K562 (cell line): ENCODE measurements around the gene NDUFB10. TPM values are rescaled to one million over a fixed set of nuclear protein-coding genes. Genes with fewer than 3 reads are reported as not detected.

Experiments
- CBX3 ChIP-seq, 2 experiments: IDR thresholded peaks; 1 replicate in 1 of 2; 2 replicates in 1 of 2; pipeline ENCODE4 v1.6.1; 2012; ENCODE audit warnings: inconsistent platforms in 2 of 2, low read length in 2 of 2, borderline replicate concordance in 1 of 2, control low read depth in 1 of 2
- DEAF1 ChIP-seq: fragments of 450-650 bp; formaldehyde crosslinking; IDR thresholded peaks from 2 replicates; pipeline ENCODE4 v1.4.0; 2020; ENCODE audit warnings: mild to moderate bottlenecking, moderate library complexity
- ETV6 ChIP-seq, 3 experiments: fragments of 150-350 bp in 1 of 3; sonication (generic) in 1 of 3; formaldehyde crosslinking in 1 of 3; IDR thresholded peaks; 2 replicates each; pipeline versions ENCODE4 v1.6.1 to v1.8.0; 2014 to 2022; ENCODE audit warnings: borderline replicate concordance in 2 of 3, low read depth in 2 of 3, antibody characterized with exemption in 1 of 3, low read length in 1 of 3, mild to moderate bottlenecking in 1 of 3, missing genetic modification reagents in 1 of 3
- FOXK2 ChIP-seq, 2 experiments: fragments of 450-650 bp; IDR thresholded peaks in 1 of 2; conservative IDR thresholded peaks in 1 of 2; 2 replicates each; pipeline ENCODE4 v1.6.1; 2016; ENCODE audit warnings: low read depth in 2 of 2, mild to moderate bottlenecking in 1 of 2
- GMEB1 ChIP-seq: fragments of 250-450 bp; sonication (Bioruptor Pico); IDR thresholded peaks from 2 replicates; pipeline ENCODE4 v1.4.0; 2020; ENCODE audit warnings: mild to moderate bottlenecking
- KDM4B ChIP-seq, 2 experiments: fragments of 450-650 bp in 1 of 2; sonication (generic) in 1 of 2; IDR thresholded peaks; 2 replicates each; pipeline ENCODE4 v1.6.1; 2016 to 2017; ENCODE audit warnings: borderline replicate concordance in 2 of 2, antibody characterized with exemption in 1 of 2, low read depth in 1 of 2, mild to moderate bottlenecking in 1 of 2
- MED1 ChIP-seq: sonication (generic); formaldehyde crosslinking; IDR thresholded peaks from 2 replicates; pipeline ENCODE4 v1.8.1; 2023; ENCODE audit warnings: missing genetic modification reagents, borderline replicate concordance
- MYBL2 ChIP-seq, 2 experiments: fragments of 450-650 bp in 1 of 2; sonication (generic) in 1 of 2; formaldehyde crosslinking in 1 of 2; IDR thresholded peaks; 2 replicates each; pipeline versions ENCODE4 v1.6.1 to v1.8.1; 2017 to 2022; ENCODE audit warnings: borderline replicate concordance in 1 of 2, inconsistent platforms in 1 of 2, low read depth in 1 of 2, mild to moderate bottlenecking in 1 of 2, missing genetic modification reagents in 1 of 2, moderate library complexity in 1 of 2
- MYC ChIP-seq, 2 experiments: fragments of 250-450 bp in 1 of 2; sonication (Bioruptor Pico) in 1 of 2; IDR thresholded peaks; 2 replicates each; pipeline versions ENCODE4 v1.5.1 to v1.6.1; 2012 to 2021; ENCODE audit warnings: low read depth in 2 of 2, borderline replicate concordance in 1 of 2, improper control_type of control experiment in 1 of 2, low read length in 1 of 2, mild to moderate bottlenecking in 1 of 2, moderate library complexity in 1 of 2
- NR2C1 ChIP-seq, 2 experiments: fragments of 450-650 bp; IDR thresholded peaks; 2 replicates each; pipeline ENCODE4 v1.6.1; 2017; ENCODE audit warnings: mild to moderate bottlenecking in 2 of 2, antibody characterized with exemption in 1 of 2, inconsistent platforms in 1 of 2, missing compliant biosample characterization in 1 of 2, missing genetic modification characterization in 1 of 2
- SMAD2 ChIP-seq: fragments of 150-350 bp; IDR thresholded peaks from 2 replicates; pipeline ENCODE4 v1.6.1; 2014; ENCODE audit warnings: low read depth, mild to moderate bottlenecking, low read length
- TEAD1 ChIP-seq, 2 experiments: fragments of 450-650 bp in 1 of 2; sonication (generic) in 1 of 2; formaldehyde crosslinking; IDR thresholded peaks; 2 replicates each; pipeline versions ENCODE4 v1.4.0 to v1.8.0; 2020 to 2022; ENCODE audit warnings: mild to moderate bottlenecking in 2 of 2, missing genetic modification reagents in 1 of 2
- ZBTB8A ChIP-seq: fragments of 450-650 bp; IDR thresholded peaks from 2 replicates; pipeline ENCODE4 v1.6.1; 2018; ENCODE audit warnings: mild to moderate bottlenecking, moderate library complexity; ENCODE audit not compliant: partially characterized antibody
- ZNF143 ChIP-seq: sonication (generic); formaldehyde crosslinking; IDR thresholded peaks from 2 replicates; pipeline ENCODE4 v1.9.0; 2022; ENCODE audit warnings: mild to moderate bottlenecking, missing genetic modification reagents
- ZNF311 ChIP-seq: fragments of 250-450 bp; sonication (Bioruptor Pico); IDR thresholded peaks from 2 replicates; pipeline ENCODE4 v1.4.0; 2020; ENCODE audit warnings: mild to moderate bottlenecking, moderate library complexity
- ZNF408 ChIP-seq: fragments of 250-450 bp; sonication (Bioruptor Pico); IDR thresholded peaks from 2 replicates; pipeline ENCODE4 v1.4.0; 2020; ENCODE audit warnings: low read depth, mild to moderate bottlenecking, moderate library complexity
- ZNF518B ChIP-seq: fragments of 250-450 bp; sonication (Bioruptor Pico); IDR thresholded peaks from 2 replicates; pipeline ENCODE4 v1.5.0; 2021; ENCODE audit warnings: mild to moderate bottlenecking, moderate library complexity
- polyA plus RNA-seq, 8 experiments: library from polyadenylated mRNA; depleted of rRNA in 4 of 8; stranded (reverse) in 5 of 8; unstranded in 3 of 8; fragments of >200 nt; fragmentation: Nextera tagmentation in 2 of 8; fragmentation: Illumina TruSeq in 1 of 8; extraction: Ambion mirVana in 2 of 8; extraction: Trizol in 1 of 8; gene quantifications; 2 replicates each; pipeline versions ENCODE4 v1.2.1 to v1.2.3, GENCODE V29; 2011 to 2014; ENCODE audit warnings: inconsistent platforms in 1 of 8, missing spikeins in 1 of 8
- total RNA-seq, 7 experiments: library from RNA; depleted of rRNA in 6 of 7; stranded (reverse); fragments of >200 nt in 6 of 7; fragmentation: Illumina TruSeq in 2 of 7; extraction: Trizol in 2 of 7; gene quantifications; 2 replicates each; pipeline versions ENCODE4 v1.2.1 to v1.2.3, GENCODE V29; 2011 to 2021; ENCODE audit warnings: low replicate concordance in 1 of 7

Gene NDUFB10
- total and polyA plus RNA-seq, 9 of the 15 experiments (the other 6 are each of a cell fraction or from before 2014, with no cell fraction given), result 69.3 to 527 (median 161) TPM

GRCh38 chr16:1942810-1943726, 16.3 kb upstream of the NDUFB10 start, which contains the start of gene MSRB1 (continued):
- TF ChIP-seq CBX3 (IDR thresholded peaks at IDR 0.05; ENCODE audit: borderline replicate concordance in 1 of 2, low read length in 2 of 2) (no peak), GMEB1 (CRISPR knock-in tag) (no peak), SMAD2 (no peak), DEAF1 (CRISPR knock-in tag) (no peak), ZNF408 (no peak), ETV6 (IDR thresholded peaks at IDR 0.05; ENCODE audit: borderline replicate concordance in 1 of 2, low read depth in 2 of 2, low read length in 1 of 2) (no peak), ETV6 (CRISPR knock-in tag; IDR thresholded peaks at IDR 0.05; ENCODE audit: borderline replicate concordance) (no peak), ZBTB8A (no peak), NR2C1 (IDR thresholded peaks at IDR 0.05) (no peak), NR2C1 (tag; IDR thresholded peaks at IDR 0.05) (no peak), ZNF143 (CRISPR knock-in tag) (no peak), FOXK2 (conservative IDR thresholded peaks at IDR 0.05 in 1 of 2, IDR thresholded peaks at IDR 0.05 in 1 of 2; ENCODE audit: low read depth in 2 of 2) (no peak), ZNF311 (CRISPR knock-in tag) (no peak), MYBL2 (IDR thresholded peaks at IDR 0.05; ENCODE audit: low read depth) (no peak), MYBL2 (CRISPR knock-in tag; IDR thresholded peaks at IDR 0.05; ENCODE audit: borderline replicate concordance) (no peak), ZNF518B (CRISPR knock-in tag) (no peak), MED1 (no peak), KDM4B (IDR thresholded peaks at IDR 0.05; ENCODE audit: borderline replicate concordance in 2 of 2, low read depth in 1 of 2) (no peak), TEAD1 (CRISPR knock-in tag; IDR thresholded peaks at IDR 0.05) (no peak), MYC (IDR thresholded peaks at IDR 0.05; ENCODE audit: low read depth, low read length) (no peak), MYC (CRISPR knock-in tag; IDR thresholded peaks at IDR 0.05; ENCODE audit: borderline replicate concordance, low read depth) (no peak)
